Activated T-cell treated with anti-CD3 and anti-CD28 coated beads for 4 hours (primary cell): ENCODE data around the gene FZD7.

Source experiments
- DNase-seq: peaks from one replicate; pipeline ENCODE4 v3.0.0-alpha.2; 2020

The FZD7 gene

GRCh38 chr2:202038471-202039277 is 5.0 kb downstream of the FZD7 start:
- DNase-seq, result no peak

- no peak for DNase-seq
Observed at GRCh38 chr2:202039278-202040078, 5.8 kb downstream of the FZD7 start.

GRCh38 chr2:202040079-202040844 is 6.6 kb downstream of the FZD7 start:
- no peak for DNase-seq

- no peak for DNase-seq
Observed at GRCh38 chr2:202042444-202042843, 8.8 kb downstream of the FZD7 start.

- DNase-seq, result no peak
Observed at GRCh38 chr2:202043475-202043874, 9.8 kb downstream of the FZD7 start.

DNA sequence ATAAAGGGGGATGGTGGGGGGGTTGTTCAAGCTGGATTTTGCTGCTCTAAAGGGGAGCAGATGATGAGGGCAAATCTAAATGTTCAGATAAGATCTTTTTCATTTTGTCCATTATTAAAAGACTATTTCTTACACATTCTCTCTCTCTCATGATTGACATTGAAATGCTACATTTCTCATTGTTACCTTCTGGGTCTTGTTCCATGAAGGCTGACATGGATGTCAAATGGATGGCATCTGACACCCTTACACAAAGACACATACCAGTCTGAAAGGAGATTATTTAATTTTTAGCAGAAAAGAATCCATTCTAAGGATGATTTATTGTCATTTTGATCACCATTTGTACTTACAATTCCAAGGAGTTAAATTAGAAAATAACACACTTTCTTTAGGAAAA is 11.1 kb downstream of the FZD7 start:
- DNase-seq, result no peak

- DNase-seq, result no peak
Observed at GRCh38 chr2:202046572-202046971, 12.9 kb downstream of the FZD7 start.

DNA sequence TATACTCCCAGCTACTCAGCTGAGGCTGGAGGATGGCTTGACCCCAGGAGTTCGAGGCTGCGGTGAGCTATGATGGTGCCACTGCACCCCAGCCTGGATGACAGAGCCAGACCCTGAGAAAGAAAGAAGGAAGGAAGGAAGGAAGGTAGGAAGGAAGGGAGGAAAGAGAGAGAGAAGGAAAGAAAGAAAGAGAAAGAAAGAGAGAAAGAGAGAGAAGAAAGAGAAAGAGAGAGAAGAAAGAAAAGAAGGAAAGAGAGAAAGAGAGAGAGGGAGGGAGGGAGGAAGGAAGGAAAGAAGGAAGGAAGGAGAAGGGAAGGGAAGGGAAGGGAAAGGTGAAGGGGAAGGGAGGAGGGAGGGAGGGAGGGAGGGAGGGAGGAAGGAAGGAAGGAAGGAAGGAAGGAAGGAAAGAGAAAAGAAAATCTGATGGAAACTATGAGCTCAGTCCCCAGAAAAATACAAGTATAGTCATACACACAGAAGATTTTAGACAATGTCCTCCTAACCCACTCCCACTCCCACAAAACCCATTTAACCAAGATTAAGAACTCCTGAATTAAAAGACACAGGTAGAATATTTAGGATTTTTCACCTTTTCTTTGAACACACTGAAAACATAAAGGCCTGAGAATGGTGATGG is 15.6 kb downstream of the FZD7 start:
- no peak for DNase-seq

DNA sequence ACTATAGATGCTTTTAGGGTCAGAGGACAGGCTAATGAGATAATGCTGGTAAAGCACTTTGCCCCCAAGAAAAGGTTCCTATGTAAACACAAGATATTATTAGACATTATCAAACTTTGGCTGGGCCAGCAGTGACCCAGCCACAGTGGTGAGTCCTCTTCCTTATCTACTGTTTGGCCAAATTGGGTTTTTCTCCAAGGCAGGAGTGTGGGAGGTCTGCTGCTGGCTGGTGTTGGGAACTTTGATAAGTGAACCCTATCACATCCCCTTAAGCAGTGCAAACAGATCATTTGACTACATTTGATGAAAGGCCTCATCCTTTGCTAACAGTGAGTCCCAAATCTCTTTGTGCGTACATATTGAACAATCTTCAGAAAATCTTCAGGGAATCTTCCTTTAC is 16.2 kb downstream of the FZD7 start:
- no peak for DNase-seq

DNA sequence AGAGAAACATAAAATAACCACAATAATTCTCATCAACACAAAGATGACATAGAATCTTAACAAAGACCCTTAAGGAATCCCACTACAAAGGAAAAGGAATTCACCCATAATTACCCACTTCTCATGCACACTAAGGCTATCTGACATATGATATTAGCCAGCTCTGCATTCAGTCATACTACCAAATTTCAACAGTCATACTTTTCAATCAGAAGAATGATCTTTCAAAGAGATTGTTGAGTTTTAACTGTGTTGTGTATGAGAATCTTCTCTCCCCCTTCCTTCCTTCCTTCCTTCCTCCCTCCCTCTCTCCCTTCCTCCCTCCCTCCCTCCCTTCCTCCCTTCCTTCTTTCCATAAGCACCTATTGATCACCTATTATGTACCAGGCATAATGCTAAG is 17.0 kb downstream of the FZD7 start:
- no peak for DNase-seq

DNA sequence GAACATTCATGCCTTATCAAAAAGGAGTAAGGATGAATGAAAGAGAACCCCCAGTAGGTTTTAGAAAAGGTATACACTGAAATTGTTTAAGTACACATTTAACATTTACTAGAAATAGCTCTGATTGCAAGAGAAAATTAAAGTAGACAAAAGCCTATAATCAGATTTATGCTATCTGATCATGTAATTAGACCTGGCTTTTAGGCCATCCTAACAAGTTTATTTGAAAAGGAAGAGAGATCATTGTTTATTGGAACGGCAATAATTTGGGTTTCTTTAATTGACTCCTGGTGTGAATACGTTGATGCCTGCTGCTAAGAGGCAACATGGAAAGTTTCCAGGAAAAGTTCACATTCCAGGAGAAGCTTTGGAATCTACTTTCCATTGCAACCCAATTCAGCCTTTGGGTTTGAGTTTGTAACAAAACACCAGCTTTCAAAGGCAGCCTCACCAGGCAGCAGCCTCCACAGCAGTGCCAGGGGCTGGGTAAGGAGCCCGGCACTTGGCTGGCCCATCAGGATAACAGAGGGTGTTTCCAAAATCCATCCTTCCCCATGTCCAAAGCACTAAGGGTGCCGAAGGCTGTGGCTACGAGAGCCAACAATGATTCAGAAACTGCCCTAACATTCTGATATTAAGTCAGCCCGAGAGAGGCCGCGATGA is 18.0 kb downstream of the FZD7 start:
- DNase-seq, result no peak

DNA sequence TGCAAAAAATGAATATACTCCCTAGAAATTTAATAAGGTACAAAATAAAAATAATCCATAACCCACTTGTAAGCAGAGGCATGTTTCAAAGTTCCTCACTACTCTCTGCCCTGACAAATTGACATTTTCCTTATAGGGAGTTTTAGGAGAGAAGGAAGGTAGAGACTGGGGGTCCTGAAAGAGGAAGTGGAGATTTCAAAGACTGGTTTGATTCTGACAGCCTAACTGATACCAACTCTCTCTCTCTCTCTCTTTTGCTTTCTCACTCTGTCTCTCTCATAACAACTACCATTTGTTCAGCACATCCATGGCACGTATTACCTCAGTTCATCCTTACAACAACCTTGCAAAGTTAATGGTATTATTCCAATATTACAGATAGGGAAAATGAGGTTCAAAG is 18.6 kb downstream of the FZD7 start:
- DNase-seq, result no peak

DNA sequence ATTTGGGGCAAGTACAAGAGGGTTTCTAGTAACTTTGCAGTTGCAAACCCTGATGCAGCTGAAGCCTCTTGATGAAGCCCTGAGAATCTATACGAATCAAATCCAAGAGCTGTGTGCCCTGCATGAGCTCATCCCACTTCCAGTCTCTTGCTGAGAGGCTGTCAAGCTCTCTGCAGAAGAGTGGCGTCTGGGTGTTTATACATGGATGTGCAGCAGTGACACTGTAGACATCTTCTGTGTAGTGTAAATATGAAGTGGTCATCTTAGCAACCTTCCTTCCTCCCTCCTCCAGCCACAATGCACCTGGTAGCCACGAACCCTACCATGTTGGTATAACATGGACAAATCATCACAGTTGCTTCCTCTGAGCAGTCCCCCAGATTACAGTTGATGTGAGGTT is 21.0 kb downstream of the FZD7 start:
- DNase-seq, result no peak

DNA sequence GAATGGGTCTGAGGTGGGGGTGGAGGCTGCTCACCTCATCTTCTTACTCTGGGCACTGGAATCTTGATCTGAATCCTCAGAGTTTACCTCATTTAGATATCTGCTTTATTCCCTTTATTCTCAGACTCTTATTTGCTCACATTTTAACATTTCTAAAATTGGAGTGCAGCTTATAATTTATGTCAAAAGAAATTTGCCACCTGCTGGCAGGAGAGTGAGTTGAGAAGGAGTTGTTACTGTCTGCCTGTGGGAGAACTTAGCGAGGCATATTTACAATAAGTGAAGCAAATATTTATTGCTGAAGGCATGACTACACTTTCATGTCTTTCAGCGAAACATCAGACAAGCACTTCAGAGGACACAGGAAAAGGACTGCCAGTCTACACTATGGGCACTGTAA is 23.0 kb downstream of the FZD7 start:
- DNase-seq, result no peak

DNA sequence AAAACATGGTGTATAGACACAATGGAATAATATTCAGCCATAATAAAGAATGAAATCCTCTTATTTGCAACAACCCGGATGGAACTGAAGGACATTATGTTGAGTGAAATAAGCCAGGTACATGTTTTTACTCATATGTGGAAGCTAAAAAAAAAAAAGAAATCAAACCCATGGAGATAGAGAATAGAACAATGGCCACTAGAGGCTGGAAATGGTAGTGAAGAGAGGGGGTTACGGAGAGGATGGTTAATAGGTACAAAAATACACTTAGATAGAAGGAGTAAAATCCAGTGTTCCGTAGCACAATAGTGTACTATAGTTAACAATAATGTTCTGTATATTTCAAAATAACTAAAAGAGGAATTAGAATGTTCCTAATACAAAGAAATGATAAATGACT is 26.6 kb downstream of the FZD7 start:
- no peak for DNase-seq

GRCh38 chr2:202061695-202062094 is 28.0 kb downstream of the FZD7 start:
- no peak for DNase-seq

DNA sequence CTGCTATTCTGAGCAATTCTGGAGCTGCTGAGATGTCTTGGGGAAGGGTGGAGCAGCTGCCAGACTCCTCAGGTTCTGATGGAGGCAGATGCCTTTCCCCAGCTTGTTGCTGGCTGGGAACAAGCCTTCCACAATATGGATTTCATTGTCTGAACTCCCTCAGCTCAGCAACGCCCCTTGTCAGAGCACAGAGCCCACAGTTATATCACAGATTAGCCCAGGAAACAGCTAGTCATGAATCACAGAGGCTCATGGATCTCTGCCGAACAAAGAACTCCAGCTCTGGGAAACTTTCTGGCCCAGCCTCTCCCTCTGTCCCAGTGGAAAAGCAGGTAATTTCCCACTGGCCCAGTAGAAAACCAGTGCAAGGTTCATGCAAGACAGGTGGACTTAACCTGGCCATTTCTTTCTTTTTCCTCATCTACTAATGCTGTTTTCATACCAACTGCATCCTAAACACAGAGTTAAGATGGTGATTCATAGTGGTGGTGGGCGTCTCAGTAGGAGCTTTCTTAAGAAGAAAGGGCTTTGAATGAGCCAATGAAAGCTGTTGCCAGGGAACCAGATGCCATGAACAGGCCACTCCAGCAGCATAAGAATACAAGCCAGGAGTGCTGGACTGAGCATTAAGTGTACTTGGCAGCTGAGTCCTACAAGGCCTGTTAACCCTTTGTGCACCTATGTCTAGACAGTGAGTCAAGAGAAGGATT is 30.7 kb downstream of the FZD7 start:
- DNase-seq, result no peak

DNA sequence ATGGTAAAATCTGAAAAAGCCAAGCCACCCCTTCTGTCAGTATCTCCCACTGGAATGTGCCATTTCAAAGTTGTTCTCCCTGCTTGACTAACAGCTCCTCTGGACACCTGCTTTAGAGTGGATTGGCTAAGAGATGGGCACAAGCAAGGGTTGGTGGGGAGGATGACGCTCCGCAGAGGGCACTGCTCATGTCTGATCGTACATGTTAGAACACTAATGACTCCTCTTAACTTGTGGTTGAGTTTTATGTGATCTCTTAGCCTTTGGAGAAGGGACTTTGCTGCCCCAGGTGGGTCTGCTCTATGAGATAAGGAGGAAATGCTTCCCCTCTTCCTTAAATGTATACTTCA is 31.2 kb downstream of the FZD7 start:
- no peak for DNase-seq

GRCh38 chr2:202065876-202066275 is 32.2 kb downstream of the FZD7 start:
- DNase-seq, result no peak

DNA sequence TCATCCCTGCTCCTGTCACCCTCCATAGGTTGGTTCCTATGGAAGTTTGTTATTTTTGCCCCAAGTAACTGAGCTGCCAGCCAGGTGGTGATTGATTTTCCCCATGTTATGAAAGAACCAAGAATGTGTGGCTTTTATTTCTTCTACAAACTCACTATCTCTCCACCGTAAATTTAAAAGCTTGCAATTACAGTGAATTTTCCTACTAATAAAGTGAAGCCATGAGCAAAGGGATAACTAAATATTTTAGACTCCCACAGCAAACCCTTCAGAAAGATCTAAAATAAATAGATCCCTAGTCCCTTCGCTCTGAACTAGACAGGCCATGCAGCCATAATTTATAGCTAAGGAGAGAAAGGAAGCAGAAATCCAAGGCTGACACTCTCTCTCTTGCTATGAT is 33.2 kb downstream of the FZD7 start:
- DNase-seq, result no peak

DNA sequence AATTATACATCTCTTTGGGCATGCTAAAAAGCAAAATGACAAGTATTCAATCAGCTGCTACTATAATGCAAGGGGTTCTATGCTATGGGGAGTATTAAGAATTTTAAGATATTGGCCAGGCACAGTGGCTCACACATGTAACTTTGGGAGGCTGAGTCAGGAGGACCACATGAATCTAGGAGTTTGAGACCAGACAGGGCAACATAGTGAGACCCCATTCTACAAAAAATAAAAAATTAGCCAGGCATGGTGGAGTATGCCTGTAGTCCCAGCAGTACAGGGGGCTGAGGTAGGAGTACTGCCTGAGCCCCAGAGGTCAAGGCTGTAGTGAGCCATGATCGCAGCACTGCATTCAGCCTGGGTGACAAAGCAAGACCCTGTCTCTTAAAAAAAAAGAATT is 33.9 kb downstream of the FZD7 start:
- no peak for DNase-seq
